Measurements from ENCODE around the gene CYBB.

Gene CYBB

DNA sequence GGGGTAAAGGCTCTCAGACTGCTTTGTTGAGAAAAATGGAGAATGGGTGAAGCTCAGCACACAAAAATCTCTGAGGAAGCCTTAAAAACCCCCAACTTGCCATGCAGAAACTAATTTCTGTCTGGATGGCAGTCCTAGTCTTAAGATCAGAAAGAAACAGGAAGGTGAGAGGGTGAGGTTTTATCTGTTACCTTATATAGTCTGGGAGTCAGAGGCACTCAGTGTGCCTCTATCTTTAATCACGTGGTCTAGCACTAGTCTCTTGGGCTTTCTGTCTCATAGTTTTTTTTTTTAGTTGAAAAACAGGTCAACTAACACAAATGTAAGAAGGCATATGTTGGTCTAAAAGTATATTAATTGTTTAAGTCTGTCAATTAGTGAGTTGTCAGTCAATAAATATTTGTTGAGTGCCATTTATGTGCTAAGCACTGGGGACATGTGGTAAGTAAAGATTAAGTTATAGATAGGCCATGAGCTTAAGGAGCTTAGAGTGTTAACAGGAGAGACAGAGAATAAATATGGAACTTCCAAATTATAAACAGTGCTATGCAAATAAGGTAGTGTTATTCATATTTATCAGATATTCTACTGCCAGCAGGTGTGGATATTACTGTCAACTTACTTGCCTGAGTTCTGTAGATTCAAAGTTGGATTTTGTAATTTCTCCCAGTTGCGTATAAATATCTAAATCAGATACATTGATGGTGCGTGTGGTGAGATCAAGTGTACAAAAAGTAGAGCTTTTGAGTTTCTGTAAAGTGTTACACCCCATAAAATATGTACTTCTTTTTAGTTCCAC is 7.0 kb downstream of the CYBB start:
- DNase-seq, result no peak

DNA sequence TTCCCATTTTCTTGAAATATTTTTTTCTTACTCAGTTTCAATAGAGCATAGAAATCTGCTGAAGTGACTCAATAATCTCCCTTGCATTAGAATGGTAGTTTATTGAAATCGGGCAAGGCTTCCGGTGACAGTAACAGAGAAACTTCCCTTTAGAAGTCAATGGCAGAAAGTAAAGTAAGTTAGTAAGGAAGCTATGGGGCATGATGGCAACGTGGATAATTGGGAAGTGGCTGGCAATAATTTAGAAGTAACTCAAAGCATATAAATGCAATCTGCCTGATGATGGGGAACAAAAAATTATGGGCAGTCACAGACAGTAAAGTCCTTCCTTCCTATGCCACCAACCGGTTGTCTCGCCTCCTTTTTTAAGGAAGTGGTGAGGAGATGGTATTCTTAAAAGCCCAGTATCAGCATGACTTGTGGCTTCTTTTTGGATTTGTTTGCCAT is 7.6 kb downstream of the CYBB start:
- DNase-seq, result peak; percentile 23

DNA sequence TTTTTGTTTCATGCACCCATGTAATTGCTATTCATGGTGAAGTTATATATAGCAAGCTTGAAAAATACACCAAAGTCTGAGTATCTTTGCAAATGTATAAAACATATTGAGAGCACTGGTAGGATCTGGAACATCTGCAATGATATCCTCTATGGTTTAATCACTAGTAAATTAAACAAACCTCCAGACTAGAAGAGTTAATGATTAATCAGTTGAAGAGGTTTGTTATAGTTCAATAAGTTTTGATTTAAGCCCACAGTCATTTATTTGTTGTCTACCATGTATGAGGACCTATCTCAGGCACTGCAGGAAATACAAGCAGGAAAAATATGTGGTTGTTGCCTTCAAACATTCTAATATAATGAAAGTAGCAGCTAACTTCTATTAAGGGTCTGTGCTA is 16.5 kb downstream of the CYBB start:
- no peak for DNase-seq

DNA sequence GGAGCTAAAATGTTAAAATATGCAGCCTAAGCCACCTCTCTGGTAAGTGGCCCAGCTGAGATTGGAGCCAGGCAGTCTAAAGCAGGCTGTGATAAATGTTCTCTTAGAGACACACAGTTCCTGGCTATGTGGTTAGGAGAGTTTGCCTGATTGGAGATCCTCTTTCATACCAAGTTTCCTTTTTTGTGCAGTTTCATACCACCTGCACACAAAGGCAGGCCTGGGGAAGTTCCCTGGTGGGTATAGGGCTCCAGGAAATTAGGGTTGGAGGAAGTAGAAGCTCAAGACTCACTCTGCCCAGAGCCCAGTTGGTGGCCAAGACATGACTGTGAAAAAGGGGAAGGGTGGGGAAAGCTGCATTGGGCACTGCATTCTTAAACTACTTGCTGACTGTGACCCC is 16.9 kb downstream of the CYBB start:
- peak; percentile 14 for DNase-seq

DNA sequence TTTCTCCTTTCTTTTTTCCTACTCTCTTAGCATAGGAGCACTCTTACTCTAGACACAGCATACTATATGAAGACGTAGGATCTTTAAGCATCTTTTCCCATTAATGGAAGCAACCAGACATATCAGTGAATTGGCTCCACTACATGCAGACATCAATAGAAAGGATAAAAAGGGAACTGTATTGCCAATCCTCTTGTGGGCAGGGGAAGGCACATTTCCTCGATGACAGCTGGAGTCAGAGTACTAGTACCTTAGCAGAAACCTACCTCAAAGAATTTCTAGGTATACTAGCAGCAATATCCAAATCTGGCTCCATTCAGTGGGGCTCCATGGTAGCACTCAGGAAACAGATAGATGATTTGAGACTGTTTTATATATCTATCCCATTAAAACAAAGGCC is 20.1 kb downstream of the CYBB start:
- no peak for DNase-seq

DNA sequence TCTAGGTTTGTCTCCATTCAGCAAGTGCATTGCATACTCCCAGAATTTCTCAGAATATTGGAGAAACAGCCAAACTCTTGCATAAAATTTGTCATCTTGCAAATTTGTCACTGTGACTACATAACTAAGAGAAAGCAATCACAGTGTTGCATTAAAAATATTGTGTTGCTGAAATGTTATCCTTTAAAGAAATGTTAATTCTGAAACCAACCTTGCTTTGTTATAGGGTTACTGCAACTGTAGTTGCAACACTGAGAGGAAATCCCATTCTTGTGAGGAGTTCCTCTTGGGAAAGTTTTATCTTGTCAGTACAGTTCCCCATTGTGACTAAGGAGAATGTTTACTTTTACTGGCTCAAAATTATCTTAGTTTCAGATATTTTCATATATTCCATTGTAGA is 20.9 kb downstream of the CYBB start:
- DNase-seq, result no peak

DNA sequence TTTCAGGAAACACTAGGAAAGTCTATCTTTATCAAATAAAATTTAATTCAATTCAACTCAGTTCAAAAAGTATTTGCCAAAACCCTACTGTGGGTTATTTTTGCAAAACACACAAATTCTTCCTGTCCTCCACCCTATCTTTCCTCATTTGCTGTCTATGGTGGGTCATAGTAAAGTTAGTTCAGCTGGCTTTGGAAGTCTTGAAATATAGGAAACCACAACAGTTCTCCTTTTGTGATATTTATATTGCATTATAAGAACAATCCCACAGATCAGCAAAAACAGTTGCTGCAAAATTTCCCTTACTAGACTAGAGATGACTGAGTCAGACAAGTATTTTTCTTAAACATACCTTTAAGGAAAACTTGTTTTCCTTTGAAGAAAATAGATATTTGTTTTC is 22.2 kb downstream of the CYBB start:
- peak; percentile 30 for DNase-seq

DNA sequence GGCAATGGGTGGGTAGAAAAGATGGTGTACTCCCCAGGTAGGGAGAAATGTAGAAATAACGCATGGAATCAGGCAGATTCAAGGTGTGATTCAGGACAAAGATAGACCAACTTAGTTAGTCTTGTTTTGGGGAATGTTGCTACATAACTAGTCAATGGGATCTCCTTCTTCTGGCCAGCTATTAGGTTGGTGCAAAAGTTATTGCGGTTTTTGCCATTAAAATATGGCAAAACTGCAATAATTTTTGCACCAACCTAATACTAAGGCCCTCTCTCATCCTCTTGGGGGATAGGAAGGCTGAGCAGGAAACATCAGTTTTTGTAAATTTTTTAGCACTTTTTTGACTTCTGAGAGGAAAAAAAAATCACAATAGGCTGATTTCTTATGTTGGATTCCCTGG is 23.2 kb downstream of the CYBB start:
- DNase-seq, result no peak

DNA sequence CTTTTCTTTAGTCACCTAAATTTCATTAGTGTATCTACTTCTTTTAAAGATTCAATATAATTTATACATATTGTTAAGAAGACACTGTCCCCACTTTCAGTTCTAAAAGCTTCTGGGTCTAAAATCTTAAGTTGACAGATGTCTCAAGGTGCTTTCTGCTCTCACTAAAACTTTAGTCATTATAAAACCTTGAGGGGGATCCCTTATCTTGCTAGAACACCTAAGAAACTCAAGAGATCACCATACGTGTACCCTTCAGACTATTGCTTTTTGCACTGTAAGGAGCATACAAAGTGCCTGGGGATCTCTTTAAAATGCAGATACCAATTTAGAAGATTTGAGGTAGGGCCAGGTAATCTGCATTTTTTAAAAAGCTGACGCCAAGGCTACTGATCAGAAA is 30.1 kb downstream of the CYBB start:
- DNase-seq, result no peak

DNA sequence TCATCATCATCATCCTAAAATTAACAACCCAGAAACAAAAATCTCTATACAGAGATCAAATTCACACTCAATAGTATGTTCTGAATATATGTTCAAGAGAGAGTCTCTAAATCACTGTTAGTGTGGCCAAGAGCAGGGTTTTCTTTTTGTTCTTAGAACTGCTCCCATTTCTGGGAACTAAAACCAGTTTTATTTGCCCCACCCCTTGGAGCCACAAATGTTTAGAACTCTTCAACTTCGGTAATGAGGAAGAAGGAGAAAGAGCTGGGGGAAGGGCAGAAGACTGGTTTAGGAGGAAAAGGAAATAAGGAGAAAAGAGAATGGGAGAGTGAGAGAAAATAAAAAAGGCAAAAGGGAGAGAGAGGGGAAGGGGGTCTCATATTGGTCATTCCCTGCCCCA is 32.3 kb downstream of the CYBB start:
- DNase-seq, result peak; percentile 9

DNA sequence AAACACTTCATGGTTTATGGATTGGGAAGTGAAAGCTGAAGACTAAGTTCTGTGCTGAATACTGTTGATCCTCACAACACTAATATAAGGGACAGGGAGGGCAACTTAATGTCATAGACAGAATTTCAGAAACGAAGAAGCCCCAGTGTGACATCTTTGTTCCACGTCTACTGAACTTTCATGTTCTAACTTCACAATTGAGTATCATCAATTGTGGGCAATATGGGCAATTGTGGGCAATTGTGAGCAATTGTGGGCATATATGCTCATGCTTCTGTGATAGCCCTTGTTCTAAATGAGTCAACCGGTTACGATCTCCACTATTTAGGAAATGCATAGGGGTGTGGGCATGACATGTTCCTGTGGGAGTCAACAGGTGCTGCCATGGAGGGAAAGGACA is 33.7 kb downstream of the CYBB start:
- DNase-seq, result no peak

DNA sequence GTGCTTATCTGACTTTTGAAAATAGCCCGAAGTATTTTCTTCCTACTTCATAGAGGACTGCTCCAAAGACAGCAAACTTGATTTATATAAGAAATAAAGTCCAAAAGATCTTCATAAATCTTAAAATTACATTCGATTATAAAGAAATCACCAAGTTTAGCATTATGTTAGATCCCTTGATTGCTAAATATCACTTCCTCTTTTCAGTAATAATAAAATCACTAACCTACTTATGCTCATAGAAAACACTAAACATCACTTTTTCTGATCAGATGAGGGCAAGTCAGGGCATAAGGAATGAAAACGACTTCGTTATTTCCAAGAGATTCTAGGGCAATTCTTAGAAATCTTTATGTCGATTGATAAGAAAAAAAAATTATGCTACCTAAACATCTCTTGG is 35.5 kb downstream of the CYBB start:
- DNase-seq, result peak; percentile 11

DNA sequence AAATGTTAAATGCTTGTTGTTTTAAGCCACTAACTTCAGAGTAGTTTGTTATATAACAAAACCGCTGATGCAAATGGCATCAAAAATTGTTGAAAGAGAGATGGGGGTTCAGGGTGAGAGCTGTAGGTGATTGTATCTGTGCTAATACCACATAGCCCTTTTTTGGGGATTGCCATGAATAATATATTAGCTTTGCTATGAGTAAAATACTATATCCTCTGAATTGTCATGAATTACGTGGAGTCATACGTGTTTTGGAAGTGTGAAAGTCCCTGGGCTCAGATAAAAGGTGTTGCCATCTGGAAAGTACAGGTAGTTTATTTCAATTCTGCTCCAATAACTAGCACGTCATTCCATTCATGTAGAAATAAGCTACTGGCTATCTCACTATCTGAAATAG is 36.9 kb downstream of the CYBB start:
- no peak for DNase-seq

DNA sequence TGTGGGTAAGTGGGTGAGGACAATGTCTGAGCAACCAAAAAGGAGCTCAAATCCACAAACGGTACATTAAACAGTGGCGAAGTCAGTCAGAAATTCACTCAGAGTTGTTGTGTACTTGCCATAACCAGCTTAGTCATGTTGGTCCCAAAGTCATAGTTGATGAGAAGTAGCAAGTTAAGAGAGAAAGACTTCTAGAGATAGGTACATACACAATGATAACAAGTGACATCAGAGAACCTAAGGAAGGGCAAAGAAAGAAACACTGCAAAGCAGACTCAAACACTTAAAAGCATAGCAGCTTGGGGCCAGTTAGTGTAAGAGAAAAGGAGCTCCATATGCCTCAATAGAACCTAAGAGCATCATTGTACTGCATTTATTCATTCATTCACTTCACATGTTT is 37.3 kb downstream of the CYBB start:
- no peak for DNase-seq

DNA sequence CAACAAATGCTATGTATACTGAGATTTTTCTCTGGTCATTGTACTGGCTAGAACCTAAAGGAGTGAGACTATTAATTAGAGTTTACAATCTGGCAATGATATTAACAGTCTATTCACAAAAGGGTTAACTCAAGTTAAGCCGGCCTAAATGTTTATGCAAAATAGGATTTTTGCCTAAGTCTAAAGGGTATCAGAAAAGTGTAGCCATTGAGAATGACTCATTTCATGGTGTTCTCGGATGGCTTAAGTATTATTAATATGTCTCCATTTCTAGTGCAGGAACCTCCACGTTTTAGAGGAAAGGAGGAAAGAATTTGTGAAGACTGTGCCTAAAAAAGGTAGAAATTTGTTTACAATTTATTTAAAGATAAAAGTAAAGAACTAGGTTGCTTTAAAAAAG is 37.7 kb downstream of the CYBB start:
- DNase-seq, result no peak

DNA sequence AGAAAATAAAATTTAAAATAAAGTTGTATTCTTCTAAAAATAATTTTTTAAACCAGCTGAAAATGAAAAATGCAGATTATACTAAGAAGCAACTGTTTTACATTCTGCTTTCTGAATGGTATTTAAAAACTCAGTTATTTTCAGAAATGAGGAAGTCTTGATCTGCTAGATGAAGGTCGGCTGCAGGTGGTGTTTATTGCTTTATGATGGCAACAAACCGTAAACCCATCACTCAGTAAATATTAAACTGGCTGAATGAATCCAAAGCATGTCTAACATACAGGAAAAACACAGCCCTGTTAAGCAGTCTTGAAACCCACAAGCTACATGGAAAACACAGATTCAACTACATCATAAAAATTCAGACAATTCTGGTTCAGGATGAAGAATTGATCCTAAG is 38.2 kb downstream of the CYBB start:
- peak; percentile 15 for DNase-seq

DNA sequence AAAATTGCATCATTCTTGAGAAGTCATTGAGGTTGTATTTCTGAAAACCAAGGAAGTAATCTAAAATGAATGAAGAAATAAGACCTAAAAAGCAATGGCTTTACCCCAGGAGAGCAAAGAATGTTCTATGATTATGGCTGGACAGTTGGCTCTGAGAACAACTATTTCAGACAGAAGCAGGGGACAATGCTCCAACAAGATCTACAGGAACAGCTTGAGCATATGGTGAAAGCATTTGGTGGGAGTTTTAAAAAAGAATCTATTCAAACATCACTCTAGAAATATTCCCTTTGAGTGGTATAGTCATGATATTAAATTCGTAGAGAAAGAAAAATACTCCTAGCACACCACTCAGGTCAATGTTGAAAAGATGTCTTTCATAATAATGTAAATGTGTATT is 40.8 kb downstream of the CYBB start:
- no peak for DNase-seq

DNA sequence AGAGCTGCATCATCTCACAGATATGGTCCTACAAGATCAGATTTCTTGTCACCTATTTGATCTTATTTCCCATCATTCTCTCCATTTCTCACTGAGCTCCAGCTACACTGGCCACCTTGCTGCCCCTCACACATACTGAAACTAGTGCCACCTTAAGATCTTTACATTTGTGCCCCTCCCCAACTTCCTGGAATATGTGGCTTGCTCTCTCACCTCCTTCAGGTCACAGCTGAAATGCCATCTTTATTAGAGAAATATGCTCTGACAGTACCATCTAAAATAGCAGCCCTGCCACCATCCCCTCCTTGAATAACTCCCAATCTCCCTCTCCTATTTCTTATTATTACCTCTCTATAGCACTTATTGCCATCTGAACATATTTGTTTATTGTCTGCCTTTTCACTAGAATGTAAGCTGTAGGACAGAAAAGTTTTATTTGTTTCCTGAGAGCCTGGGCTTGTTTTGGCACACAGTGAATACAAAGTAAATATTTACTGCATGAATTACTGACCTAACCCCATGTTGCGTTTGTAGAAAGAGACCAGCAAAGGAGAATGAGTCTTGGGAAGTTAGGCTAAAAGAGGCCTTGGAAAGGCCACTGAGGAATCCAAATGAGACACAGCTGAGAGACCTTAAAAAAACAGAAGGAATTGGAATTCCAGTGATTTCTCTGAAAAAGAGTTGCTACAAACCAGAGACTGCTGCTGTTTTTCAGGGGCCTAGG is 44.8 kb downstream of the CYBB start:
- DNase-seq, result no peak

DNA sequence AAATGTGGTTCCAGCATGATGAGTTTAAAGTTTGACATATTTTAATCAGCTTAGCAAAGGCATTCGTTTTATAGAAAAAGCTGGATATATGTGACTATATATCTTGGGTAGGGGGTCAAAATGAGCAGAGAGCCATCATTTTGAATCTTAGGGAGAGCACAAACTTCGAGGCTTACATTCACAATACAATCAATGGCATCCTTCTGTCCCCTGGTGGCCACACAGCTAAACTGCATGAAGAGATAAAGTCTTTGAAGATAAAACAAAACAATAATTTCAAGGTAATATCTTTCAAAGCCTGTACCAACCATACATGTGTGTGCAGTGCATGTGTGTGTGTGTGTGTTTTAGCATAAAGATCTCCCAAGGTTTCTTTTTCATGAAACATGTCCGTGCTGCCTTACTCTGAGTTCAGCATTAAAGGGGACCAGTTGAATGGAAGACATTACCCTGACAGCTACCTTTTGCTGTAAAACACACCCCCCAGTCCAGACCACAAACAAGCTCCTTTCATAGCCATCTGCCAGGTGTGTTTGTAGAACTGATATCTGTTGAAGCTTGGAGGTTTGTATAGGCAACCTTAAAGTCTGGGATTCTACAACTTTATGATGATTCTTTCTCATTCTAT is 45.5 kb downstream of the CYBB start:
- DNase-seq, result peak; percentile 68

DNA sequence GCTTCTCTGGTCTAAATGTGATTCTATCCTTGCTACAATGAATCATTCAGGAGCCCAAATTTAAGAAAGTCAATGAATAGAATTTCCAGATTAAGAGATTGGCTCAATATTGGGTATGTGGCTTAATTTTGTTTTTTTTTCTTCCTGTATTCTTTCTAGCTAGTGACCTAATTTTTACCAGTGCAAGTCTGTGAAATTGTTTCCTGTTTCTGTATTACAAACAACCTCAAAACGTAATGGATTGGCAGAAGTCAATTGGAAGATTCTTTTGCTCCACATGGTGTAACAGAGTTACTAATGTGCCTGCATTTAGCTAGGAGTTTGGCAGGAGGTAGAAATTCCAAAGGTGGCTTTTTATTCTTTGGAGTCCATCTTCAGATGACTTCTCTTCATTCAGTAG is 49.9 kb downstream of the CYBB start:
- no peak for DNase-seq

DNA sequence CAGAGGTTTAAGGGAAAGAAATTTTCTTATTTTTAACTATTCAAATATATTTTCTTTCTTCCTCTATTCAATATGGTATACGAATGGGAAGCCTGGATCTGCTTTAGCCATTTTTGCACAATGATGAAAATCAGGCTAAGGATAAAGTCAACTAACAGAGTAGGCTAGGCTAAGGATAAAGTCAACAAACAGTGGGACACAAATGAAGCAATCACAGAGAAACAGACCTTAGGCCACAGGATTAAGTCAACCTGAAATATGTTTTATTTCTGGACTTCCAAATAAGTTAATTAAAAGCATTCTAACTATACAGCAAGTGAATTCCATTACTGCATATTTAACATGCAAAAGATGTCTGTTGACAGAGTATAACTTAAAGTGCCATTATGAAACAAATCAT is 50.5 kb downstream of the CYBB start:
- DNase-seq, result no peak

DNA sequence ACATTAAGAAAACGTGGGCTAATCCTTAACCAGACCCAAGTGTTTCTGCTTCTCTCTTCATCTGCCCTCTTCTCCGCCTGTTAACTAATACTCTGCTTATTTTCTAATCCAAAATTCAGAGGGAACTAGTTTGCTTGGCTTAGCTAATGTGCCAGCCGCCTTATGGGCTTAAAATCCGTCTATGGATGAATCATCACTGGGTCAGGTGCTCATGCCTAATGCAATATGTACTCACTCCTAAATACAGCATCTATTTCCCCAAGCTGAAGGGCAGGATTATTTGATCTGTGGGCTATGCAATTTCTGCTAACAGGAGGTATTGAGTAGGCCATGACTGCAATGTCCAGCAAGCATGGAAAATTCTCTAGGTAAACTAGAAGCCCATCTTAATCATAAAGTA is 55.1 kb downstream of the CYBB start:
- DNase-seq, result no peak

DNA sequence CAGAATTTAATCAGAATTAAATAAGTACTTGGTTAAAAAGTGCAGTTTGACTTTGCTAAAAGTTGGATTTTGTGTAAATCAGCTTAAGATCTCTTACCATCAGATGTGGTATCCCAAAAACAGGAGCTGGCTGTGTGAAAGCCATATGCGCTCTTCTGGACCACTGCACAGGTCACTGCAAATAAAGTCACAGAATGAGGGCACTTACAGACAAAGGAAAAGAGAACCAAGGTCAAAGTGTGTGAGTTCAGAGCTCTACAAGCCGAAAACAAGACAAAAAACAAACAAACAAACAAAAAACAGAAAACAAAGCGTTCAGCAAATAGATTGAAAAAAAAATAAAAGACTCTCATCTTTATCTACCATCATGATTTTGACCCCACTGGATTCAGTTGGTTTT is 61.1 kb downstream of the CYBB start:
- no peak for DNase-seq

DNA sequence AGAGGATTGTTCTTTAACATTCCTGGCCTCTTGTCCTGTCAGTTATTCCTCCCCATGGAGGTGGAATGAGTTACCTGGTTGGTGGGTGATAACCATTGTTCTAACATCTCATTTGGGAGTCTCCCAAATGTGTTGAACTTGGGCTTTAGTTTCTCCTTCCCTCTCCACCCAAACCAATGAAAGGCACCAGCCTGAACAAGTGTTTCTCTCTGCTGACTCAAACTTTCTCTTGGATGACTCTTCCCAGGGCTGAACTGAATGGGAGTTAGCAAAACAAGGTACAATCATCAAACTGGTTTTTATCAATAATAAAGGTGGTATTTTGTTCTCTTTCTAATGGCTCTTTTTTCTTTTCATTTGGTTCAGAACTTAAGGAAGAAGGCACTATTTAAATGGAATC is 64.8 kb downstream of the CYBB start:
- no peak for DNase-seq

All from hematopoietic multipotent progenitor cell treated with erythropoietin and hydrocortisone succinate and interleukin-3 and kit ligand, for 6 days (in vitro differentiated cells).